Kidney (tissue), 14 donors: Measurements from ENCODE around the gene TAF11L7. TPM values are rescaled to one million over a fixed set of nuclear protein-coding genes. Genes with fewer than 3 reads are reported as not detected.
"Not testable (repeated sequence)": the region's sequence is repeated elsewhere in the genome, so short reads cannot be mapped to it uniquely, and the experiment has no call there.

Experiments
- DNase-seq, 5 donors: peaks; one replicate each; pipeline ENCODE4 v3.0.0-alpha.2; 2013 to 2020
- FAIRE-seq: peaks from 2 replicates; lab custom pipeline; 2012; peaks lifted over from hg19 to GRCh38; lab: Jason Lieb, UNC
- H3K27ac ChIP-seq, 2 donors: one replicate each; pipeline ENCODE4 v1.7.0; 2013; ENCODE audit warnings: low read depth in 2 of 2, low read length in 2 of 2, inconsistent platforms in 1 of 2
- H3K27me3 ChIP-seq: one replicate; pipeline ENCODE4 v1.7.1; 2013; ENCODE audit warnings: low read length, inconsistent platforms; ENCODE audit not compliant: control insufficient read depth, insufficient read depth
- H3K36me3 ChIP-seq, 3 donors: one replicate each; pipeline versions ENCODE4 v1.7.0 to v1.7.1; 2013; ENCODE audit warnings: low read length in 3 of 3, control low read depth in 1 of 3, inconsistent platforms in 1 of 3; ENCODE audit not compliant: insufficient read depth in 3 of 3, control insufficient read depth in 2 of 3
- H3K4me1 ChIP-seq, 3 donors: one replicate each; pipeline versions ENCODE4 v1.7.0 to v1.7.1; 2013; ENCODE audit warnings: low read length in 3 of 3, inconsistent platforms in 1 of 3, low read depth in 1 of 3; ENCODE audit not compliant: control insufficient read depth in 2 of 3, insufficient read depth in 2 of 3
- H3K4me3 ChIP-seq, 3 donors: one replicate each; pipeline versions ENCODE4 v1.7.0 to v1.8.1; 2013; ENCODE audit warnings: low read length in 3 of 3, control low read depth in 1 of 3, inconsistent platforms in 1 of 3
- H3K9ac ChIP-seq, 3 donors: one replicate each; pipeline versions ENCODE4 v1.7.0 to v1.7.1; 2013; ENCODE audit warnings: low read length in 3 of 3, control low read depth in 1 of 3, inconsistent platforms in 1 of 3
- H3K9me3 ChIP-seq, 3 donors: one replicate each; pipeline versions ENCODE4 v1.7.0 to v1.7.1; 2013; ENCODE audit warnings: low read length in 3 of 3, control low read depth in 1 of 3, inconsistent platforms in 1 of 3; ENCODE audit not compliant: control insufficient read depth in 2 of 3, insufficient read depth in 1 of 3
- intact Hi-C: fragments of 100-400 bp; cut with DNase I; formaldehyde crosslinking; loops from one replicate; pipeline ENCODE4 v1.11.1; 2022
- polyA plus RNA-seq: library from polyadenylated mRNA; stranded (reverse); fragments of 350-450 nt; fragmentation: Illumina TruSeq; extraction: RNeasy Lipid Tissue Mini Kit (QIAGEN cat#74804); gene quantifications from one replicate; pipeline ENCODE4 v1.2.3, GENCODE V29; 2014; ENCODE audit warnings: low read depth, low replicate concordance; ENCODE audit not compliant: insufficient read depth
- total RNA-seq: library from RNA; stranded (reverse); fragmentation: NEBNext Ultra II Directional; extraction: Animal tissue kit (Norgen Biotek cat#: 25700); gene quantifications from one replicate; pipeline ENCODE4 v1.2.1, GENCODE V29; 2021
- TF ChIP-seq, protein P1 (sequence below): IDR thresholded peaks from 3 replicates; pipeline ENCODE4 v1.5.1; 2012; ENCODE audit warnings: mild to moderate bottlenecking, moderate library complexity, borderline replicate concordance; ENCODE audit not compliant: insufficient read depth; ENCODE audit errors: extremely low read depth
- donor health status: control.
- donor health status: control.
- donor health status: control.
- donor health status: control.
- donor health status: control.
- donor health status: DM: yes; HTN: yes; CAD: no.
- donor health status: Normal renal cell carcinoma (clear cell type).

Gene TAF11L7
- total and polyA plus RNA-seq, 2 donors from 2014 or later: not detected

DNA sequence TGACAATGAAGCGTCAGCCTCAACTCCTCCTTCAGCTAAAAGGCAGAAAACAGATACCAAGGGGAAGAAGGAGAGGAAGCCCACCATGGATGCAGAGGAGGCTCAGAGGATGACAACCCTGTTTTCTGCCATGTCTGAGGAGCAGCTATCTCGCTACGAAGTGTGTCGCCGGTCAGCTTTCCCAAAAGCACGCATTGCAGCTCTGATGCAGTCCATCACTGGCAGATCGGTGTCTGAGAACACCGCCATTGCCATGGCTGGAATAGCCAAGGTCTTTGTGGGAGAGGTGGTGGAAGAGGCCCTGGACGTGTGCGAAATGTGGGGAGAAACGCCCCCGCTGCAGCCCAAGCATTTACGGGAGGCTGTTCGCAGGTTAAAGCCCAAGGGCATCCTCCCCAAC lies 19.4 kb upstream of the TAF11L7 start:
- FAIRE-seq (no peak), DNase-seq (no peak)
- no peaks in the 10 kb centered on the region for H3K36me3 ChIP-seq
- TF ChIP-seq, protein P1, sequence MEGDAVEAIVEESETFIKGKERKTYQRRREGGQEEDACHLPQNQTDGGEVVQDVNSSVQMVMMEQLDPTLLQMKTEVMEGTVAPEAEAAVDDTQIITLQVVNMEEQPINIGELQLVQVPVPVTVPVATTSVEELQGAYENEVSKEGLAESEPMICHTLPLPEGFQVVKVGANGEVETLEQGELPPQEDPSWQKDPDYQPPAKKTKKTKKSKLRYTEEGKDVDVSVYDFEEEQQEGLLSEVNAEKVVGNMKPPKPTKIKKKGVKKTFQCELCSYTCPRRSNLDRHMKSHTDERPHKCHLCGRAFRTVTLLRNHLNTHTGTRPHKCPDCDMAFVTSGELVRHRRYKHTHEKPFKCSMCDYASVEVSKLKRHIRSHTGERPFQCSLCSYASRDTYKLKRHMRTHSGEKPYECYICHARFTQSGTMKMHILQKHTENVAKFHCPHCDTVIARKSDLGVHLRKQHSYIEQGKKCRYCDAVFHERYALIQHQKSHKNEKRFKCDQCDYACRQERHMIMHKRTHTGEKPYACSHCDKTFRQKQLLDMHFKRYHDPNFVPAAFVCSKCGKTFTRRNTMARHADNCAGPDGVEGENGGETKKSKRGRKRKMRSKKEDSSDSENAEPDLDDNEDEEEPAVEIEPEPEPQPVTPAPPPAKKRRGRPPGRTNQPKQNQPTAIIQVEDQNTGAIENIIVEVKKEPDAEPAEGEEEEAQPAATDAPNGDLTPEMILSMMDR: no peak
- H3K9me3 ChIP-seq: no peaks in the 10 kb centered on the region
- H3K4me1 ChIP-seq: no peaks in the 10 kb centered on the region
- no peaks in the 10 kb centered on the region for H3K27me3 ChIP-seq
- intact Hi-C loops: no loop called here
- H3K9ac ChIP-seq: no peak overlapping the region
- no peak overlapping the region for H3K4me3 ChIP-seq
- no peak overlapping the region for H3K27ac ChIP-seq

DNA sequence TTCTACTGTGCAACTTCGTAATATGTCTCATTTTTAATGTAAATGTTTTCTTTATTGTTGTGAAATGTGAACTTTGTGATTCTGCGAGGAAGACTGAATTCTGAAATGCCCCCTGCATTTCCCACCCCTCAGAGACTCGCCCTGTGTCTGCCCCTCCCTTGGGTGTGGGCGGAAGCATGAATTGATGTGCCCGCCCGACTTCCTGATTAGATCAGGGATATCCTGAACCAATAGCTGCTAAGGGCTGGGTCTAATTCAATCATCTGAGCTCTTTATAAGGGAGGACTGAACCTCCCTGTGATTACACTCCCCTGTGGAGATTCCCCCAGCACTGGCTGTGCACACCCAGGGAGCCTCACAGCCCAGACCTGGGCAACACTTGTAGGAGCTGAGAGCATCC lies 18.3 kb upstream of the TAF11L7 start, which contains the start of gene TAF11L11:
Gene TAF11L11 (plus strand): TSS at position 304 of the 400 bp plus-strand sequence.
- H3K4me1 ChIP-seq, H3K9ac ChIP-seq, FAIRE-seq, H3K9me3 ChIP-seq, intact Hi-C loops, H3K4me3 ChIP-seq, DNase-seq, H3K27me3 ChIP-seq, H3K36me3 ChIP-seq, H3K27ac ChIP-seq: not testable (repeated sequence)

DNA sequence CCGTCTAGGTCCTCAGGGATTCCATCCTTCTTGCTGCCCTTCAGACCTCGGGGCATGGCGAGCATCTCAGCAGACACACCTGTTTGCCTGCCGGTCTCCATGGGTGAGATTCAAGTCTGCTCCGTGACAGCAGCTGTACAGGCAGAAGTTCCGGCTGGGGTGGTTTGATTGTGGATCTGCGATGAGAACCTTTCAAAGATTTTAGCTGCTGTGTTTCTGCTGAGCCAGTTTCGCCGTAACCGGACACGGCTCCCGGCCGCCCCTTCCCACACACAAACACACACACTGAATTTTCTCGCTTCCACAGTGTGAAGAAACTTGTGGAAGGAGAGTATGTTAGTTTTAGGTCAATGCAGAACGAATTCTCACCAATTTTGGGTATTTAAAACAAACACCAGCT lies 12.2 kb upstream of the TAF11L7 start, which contains the start of gene TAF11L10:
Gene TAF11L10 (minus strand): TSS at position 101 of the 400 bp plus-strand sequence.
- FAIRE-seq, H3K27ac ChIP-seq, H3K27me3 ChIP-seq, H3K36me3 ChIP-seq, intact Hi-C loops, H3K9me3 ChIP-seq, H3K9ac ChIP-seq, H3K4me3 ChIP-seq, H3K4me1 ChIP-seq, DNase-seq: not testable (repeated sequence)

DNA sequence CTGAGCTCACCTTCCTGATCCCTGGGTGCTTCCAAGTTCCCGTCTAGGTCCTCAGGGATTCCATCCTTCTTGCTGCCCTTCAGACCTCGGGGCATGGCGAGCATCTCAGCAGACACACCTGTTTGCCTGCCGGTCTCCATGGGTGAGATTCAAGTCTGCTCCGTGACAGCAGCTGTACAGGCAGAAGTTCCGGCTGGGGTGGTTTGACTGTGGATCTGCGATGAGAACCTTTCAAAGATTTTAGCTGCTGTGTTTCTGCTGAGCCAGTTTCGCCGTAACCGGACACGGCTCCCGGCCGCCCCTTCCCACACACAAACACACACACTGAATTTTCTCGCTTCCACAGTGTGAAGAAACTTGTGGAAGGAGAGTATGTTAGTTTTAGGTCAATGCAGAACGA lies 8.7 kb upstream of the TAF11L7 start, which contains the start of gene TAF11L9:
Gene TAF11L9 (minus strand): TSS at position 140 of the 400 bp plus-strand sequence.
- H3K9me3 ChIP-seq, H3K4me3 ChIP-seq, H3K27ac ChIP-seq, H3K27me3 ChIP-seq, H3K9ac ChIP-seq, DNase-seq, H3K4me1 ChIP-seq, H3K36me3 ChIP-seq, FAIRE-seq, intact Hi-C loops: not testable (repeated sequence)

DNA sequence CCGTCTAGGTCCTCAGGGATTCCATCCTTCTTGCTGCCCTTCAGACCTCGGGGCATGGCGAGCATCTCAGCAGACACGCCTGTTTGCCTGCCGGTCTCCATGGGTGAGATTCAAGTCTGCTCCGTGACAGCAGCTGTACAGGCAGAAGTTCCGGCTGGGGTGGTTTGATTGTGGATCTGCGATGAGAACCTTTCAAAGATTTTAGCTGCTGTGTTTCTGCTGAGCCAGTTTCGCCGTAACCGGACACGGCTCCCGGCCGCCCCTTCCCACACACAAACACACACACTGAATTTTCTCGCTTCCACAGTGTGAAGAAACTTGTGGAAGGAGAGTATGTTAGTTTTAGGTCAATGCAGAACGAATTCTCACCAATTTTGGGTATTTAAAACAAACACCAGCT lies 5.3 kb upstream of the TAF11L7 start, which contains the start of gene TAF11L8:
Gene TAF11L8 (minus strand): TSS at position 101 of the 400 bp plus-strand sequence.
- DNase-seq, H3K27me3 ChIP-seq, H3K4me1 ChIP-seq, FAIRE-seq, H3K27ac ChIP-seq, H3K4me3 ChIP-seq, H3K36me3 ChIP-seq, H3K9ac ChIP-seq, H3K9me3 ChIP-seq, intact Hi-C loops: not testable (repeated sequence)

Other genes starting within 250 kb of the TAF11L7 start
- not detected for gene TAF11L2, start 87.5 kb downstream of the TAF11L7 start, total RNA-seq
- not detected for gene TAF11L2, start 87.5 kb downstream of the TAF11L7 start, polyA plus RNA-seq
- not detected for gene TAF11L3, start 67.4 kb downstream of the TAF11L7 start, total RNA-seq
- gene TAF11L3, start 67.4 kb downstream of the TAF11L7 start, polyA plus RNA-seq: not detected
- gene TAF11L4, start 64.0 kb downstream of the TAF11L7 start, total RNA-seq: not detected
- not detected for gene TAF11L4, start 64.0 kb downstream of the TAF11L7 start, polyA plus RNA-seq
- not detected for gene TAF11L5, start 60.5 kb downstream of the TAF11L7 start, total RNA-seq
- gene TAF11L5, start 60.5 kb downstream of the TAF11L7 start, polyA plus RNA-seq: not detected
- gene TAF11L6, start 57.1 kb downstream of the TAF11L7 start, total RNA-seq: not detected
- not detected for gene TAF11L6, start 57.1 kb downstream of the TAF11L7 start, polyA plus RNA-seq
- not detected for gene TAF11L8, start 5.2 kb upstream of the TAF11L7 start, total RNA-seq
- gene TAF11L8, start 5.2 kb upstream of the TAF11L7 start, polyA plus RNA-seq: not detected
- gene TAF11L9, start 8.6 kb upstream of the TAF11L7 start, total RNA-seq: not detected
- not detected for gene TAF11L9, start 8.6 kb upstream of the TAF11L7 start, polyA plus RNA-seq
- gene TAF11L10, start 12.1 kb upstream of the TAF11L7 start, total RNA-seq: not detected
- not detected for gene TAF11L10, start 12.1 kb upstream of the TAF11L7 start, polyA plus RNA-seq
- gene TAF11L11, start 18.4 kb upstream of the TAF11L7 start, total RNA-seq: not detected
- gene TAF11L11, start 18.4 kb upstream of the TAF11L7 start, polyA plus RNA-seq: not detected
- gene TAF11L12, start 24.6 kb upstream of the TAF11L7 start, total RNA-seq: not detected
- gene TAF11L12, start 24.6 kb upstream of the TAF11L7 start, polyA plus RNA-seq: not detected
- not detected for gene TAF11L13, start 46.3 kb upstream of the TAF11L7 start, total RNA-seq
- gene TAF11L13, start 46.3 kb upstream of the TAF11L7 start, polyA plus RNA-seq: not detected
- not detected for gene TAF11L14, start 48.7 kb upstream of the TAF11L7 start, total RNA-seq
- not detected for gene TAF11L14, start 48.7 kb upstream of the TAF11L7 start, polyA plus RNA-seq